ENCODE results near the gene ICA1. TPM values are rescaled to one million over a fixed set of nuclear protein-coding genes. Genes with fewer than 3 reads are reported as not detected.

Gene ICA1
- total RNA-seq, 6 donors from 2014 or later, result 19.3 to 85.4 (median 44.6) TPM

- Histone ChIP-seq H3K4me1 (peaks cover 0 to 13% (median 0%) of the 10 kb centered on the region in 4 donors), H3K27me3 (no peaks in the 10 kb centered on the region), H3K9me3 (no peaks in the 10 kb centered on the region), H3K36me3 (peaks cover 0 to 7% (median 0%) of the 10 kb centered on the region in 4 donors), H3K27ac (no peak overlapping the region), H3K4me3 (no peak overlapping the region)
- TF ChIP-seq POLR2A (IDR thresholded peaks at IDR 0.05) (no peak), EP300 (IDR thresholded peaks at IDR 0.05) (no peak), POLR2AphosphoS5 (IDR thresholded peaks at IDR 0.05) (no peak)
- TF ChIP-seq, protein P1, sequence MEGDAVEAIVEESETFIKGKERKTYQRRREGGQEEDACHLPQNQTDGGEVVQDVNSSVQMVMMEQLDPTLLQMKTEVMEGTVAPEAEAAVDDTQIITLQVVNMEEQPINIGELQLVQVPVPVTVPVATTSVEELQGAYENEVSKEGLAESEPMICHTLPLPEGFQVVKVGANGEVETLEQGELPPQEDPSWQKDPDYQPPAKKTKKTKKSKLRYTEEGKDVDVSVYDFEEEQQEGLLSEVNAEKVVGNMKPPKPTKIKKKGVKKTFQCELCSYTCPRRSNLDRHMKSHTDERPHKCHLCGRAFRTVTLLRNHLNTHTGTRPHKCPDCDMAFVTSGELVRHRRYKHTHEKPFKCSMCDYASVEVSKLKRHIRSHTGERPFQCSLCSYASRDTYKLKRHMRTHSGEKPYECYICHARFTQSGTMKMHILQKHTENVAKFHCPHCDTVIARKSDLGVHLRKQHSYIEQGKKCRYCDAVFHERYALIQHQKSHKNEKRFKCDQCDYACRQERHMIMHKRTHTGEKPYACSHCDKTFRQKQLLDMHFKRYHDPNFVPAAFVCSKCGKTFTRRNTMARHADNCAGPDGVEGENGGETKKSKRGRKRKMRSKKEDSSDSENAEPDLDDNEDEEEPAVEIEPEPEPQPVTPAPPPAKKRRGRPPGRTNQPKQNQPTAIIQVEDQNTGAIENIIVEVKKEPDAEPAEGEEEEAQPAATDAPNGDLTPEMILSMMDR (IDR thresholded peaks at IDR 0.05), result no peak
- no peak for ATAC-seq (ENCODE audit: low FRiP score in 2 of 2)
- 80 to 93% methylated on average over 10 of the region's 10 CpGs for WGBS, 2 donors
- DNase-seq, result no peak
These were observed 50.9 kb downstream of the ICA1 start for GRCh38 chr7:8210845-8211724.

- H3K27me3 ChIP-seq, result no peaks in the 10 kb centered on the region
- H3K4me1 ChIP-seq, result peaks cover 0 to 11% (median 0%) of the 10 kb centered on the region in 4 donors
- TF ChIP-seq, protein P1 (IDR thresholded peaks at IDR 0.05), result no peak
- TF ChIP-seq POLR2AphosphoS5 (IDR thresholded peaks at IDR 0.05) (no peak), POLR2A (IDR thresholded peaks at IDR 0.05) (no peak), EP300 (IDR thresholded peaks at IDR 0.05) (no peak)
- DNase-seq (no peak), ATAC-seq (ENCODE audit: low FRiP score in 2 of 2) (no peak)
- no peaks in the 10 kb centered on the region for H3K9me3 ChIP-seq
- no peak overlapping the region for H3K27ac ChIP-seq
- H3K36me3 ChIP-seq, result no peaks in the 10 kb centered on the region
- WGBS, 2 donors, result 75 to 76% methylated on average over 4 of the region's 4 CpGs
- H3K4me3 ChIP-seq, result no peak overlapping the region
These were observed 52.6 kb downstream of the ICA1 start for GRCh38 chr7:8209353-8209752.

DNA sequence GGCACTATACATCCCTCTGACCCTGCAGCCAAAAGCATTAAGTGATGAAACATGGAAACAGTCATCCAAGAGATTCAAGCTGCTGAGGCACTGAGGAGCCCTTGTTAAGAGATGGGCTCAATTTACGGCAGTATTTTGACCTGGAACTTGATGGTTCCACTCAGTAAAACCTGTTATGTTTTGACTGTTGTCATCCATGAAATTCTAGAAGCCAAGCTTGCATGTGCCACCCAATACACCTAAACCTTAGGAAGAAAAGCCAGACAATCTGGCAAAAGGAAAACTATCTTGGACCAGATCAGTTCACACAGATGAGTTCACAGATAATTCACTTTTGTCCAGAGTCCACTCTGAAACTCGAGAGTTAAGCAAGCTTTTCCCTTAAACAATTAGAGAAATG, 53.2 kb downstream of the ICA1 start:
- H3K9me3 ChIP-seq, result no peaks in the 10 kb centered on the region
- H3K27ac ChIP-seq, result no peak overlapping the region
- TF ChIP-seq EP300 (IDR thresholded peaks at IDR 0.05), result no peak
- TF ChIP-seq POLR2AphosphoS5 (IDR thresholded peaks at IDR 0.05), result no peak
- TF ChIP-seq, protein P1 (IDR thresholded peaks at IDR 0.05), result no peak
- TF ChIP-seq POLR2A (IDR thresholded peaks at IDR 0.05), result no peak
- ATAC-seq (ENCODE audit: low FRiP score in 2 of 2), result no peak
- DNase-seq, result no peak
- no peak overlapping the region for H3K4me3 ChIP-seq
- peaks cover 0 to 9% (median 0%) of the 10 kb centered on the region in 4 donors for H3K4me1 ChIP-seq
- no peaks in the 10 kb centered on the region for H3K27me3 ChIP-seq
- no peaks in the 10 kb centered on the region for H3K36me3 ChIP-seq
- WGBS, 2 donors, result 79 to 81% methylated on average over 2 of the region's 2 CpGs

GRCh38 chr7:8206956-8207355, 55.0 kb downstream of the ICA1 start:
- ATAC-seq (ENCODE audit: low FRiP score in 2 of 2), result no peak
- Histone ChIP-seq H3K9me3 (no peaks in the 10 kb centered on the region), H3K4me1 (peaks cover 0 to 3% (median 2%) of the 10 kb centered on the region in 4 donors), H3K27ac (no peak overlapping the region), H3K4me3 (no peak overlapping the region), H3K27me3 (no peaks in the 10 kb centered on the region), H3K36me3 (no peaks in the 10 kb centered on the region)
- WGBS, 2 donors, result 90 to 95% methylated on average over 1 of the region's 1 CpG
- no peak for TF ChIP-seq POLR2AphosphoS5 (IDR thresholded peaks at IDR 0.05)
- TF ChIP-seq POLR2A (IDR thresholded peaks at IDR 0.05), result no peak
- no peak for TF ChIP-seq EP300 (IDR thresholded peaks at IDR 0.05)
- TF ChIP-seq, protein P1 (IDR thresholded peaks at IDR 0.05), result no peak
- no peak for DNase-seq
